Measurements from ENCODE around the gene ZNF846.
"Not testable (repeated sequence)": the region's sequence is repeated elsewhere in the genome, so short reads cannot be mapped to it uniquely, and the experiment has no call there.

ZNF846 gene

GRCh38 chr19:9768175-9769112 lies at the start of gene ZNF846:
Gene ZNF846, minus strand, starts transcription at chr19:9768738. Its CDS starts 3,788 bp downstream, at chr19:9764950.
- DNase-seq: peak; percentile 95

GRCh38 chr19:9818175-9818733 lies 49.7 kb upstream of the ZNF846 start:
- DNase-seq: no peak

- DNase-seq: no peak
Measured at GRCh38 chr19:9811139-9811538, 42.6 kb upstream of the ZNF846 start.

GRCh38 chr19:9808855-9809824 lies 40.6 kb upstream of the ZNF846 start:
- DNase-seq: no peak

- DNase-seq: no peak
Measured at GRCh38 chr19:9806803-9807202, 38.3 kb upstream of the ZNF846 start.

- no peak for DNase-seq
Measured at GRCh38 chr19:9801976-9802375, 33.4 kb upstream of the ZNF846 start.

- no peak for DNase-seq
Measured at GRCh38 chr19:9799162-9799561, 30.6 kb upstream of the ZNF846 start.

- no peak for DNase-seq
Measured at GRCh38 chr19:9797871-9798270, 29.3 kb upstream of the ZNF846 start.

GRCh38 chr19:9796113-9796773 lies 27.7 kb upstream of the ZNF846 start:
- peak; percentile 87 for DNase-seq

GRCh38 chr19:9793071-9793591 lies 24.6 kb upstream of the ZNF846 start:
- DNase-seq: peak; percentile 68

- peak; percentile 90 for DNase-seq
Measured at GRCh38 chr19:9792206-9793070, 23.9 kb upstream of the ZNF846 start.

GRCh38 chr19:9791552-9792205 lies 23.1 kb upstream of the ZNF846 start:
- DNase-seq: peak; percentile 87

- DNase-seq: not testable (repeated sequence)
Measured at GRCh38 chr19:9791073-9791367, 22.5 kb upstream of the ZNF846 start.

GRCh38 chr19:9789579-9789978 lies 21.0 kb upstream of the ZNF846 start:
- not testable (repeated sequence) for DNase-seq

- no peak for DNase-seq
Measured at GRCh38 chr19:9789066-9789465, 20.5 kb upstream of the ZNF846 start.

GRCh38 chr19:9788604-9789003 lies 20.1 kb upstream of the ZNF846 start:
- DNase-seq: not testable (repeated sequence)

GRCh38 chr19:9786819-9787218 lies 18.3 kb upstream of the ZNF846 start:
- DNase-seq: no peak

GRCh38 chr19:9786342-9786741 lies 17.8 kb upstream of the ZNF846 start:
- DNase-seq: no peak

GRCh38 chr19:9785367-9786331 lies 17.1 kb upstream of the ZNF846 start:
- DNase-seq: peak; percentile 95

- not testable (repeated sequence) for DNase-seq
Measured at GRCh38 chr19:9784163-9784496, 15.6 kb upstream of the ZNF846 start.
